ENCODE data around the gene CNIH3.
"Not testable (repeated sequence)": the region's sequence is repeated elsewhere in the genome, so short reads cannot be mapped to it uniquely, and the experiment has no call there.

GRCh38 chr1:224711231-224711756 is 95.2 kb downstream of the CNIH3 start:
- TF ChIP-seq, protein P1, sequence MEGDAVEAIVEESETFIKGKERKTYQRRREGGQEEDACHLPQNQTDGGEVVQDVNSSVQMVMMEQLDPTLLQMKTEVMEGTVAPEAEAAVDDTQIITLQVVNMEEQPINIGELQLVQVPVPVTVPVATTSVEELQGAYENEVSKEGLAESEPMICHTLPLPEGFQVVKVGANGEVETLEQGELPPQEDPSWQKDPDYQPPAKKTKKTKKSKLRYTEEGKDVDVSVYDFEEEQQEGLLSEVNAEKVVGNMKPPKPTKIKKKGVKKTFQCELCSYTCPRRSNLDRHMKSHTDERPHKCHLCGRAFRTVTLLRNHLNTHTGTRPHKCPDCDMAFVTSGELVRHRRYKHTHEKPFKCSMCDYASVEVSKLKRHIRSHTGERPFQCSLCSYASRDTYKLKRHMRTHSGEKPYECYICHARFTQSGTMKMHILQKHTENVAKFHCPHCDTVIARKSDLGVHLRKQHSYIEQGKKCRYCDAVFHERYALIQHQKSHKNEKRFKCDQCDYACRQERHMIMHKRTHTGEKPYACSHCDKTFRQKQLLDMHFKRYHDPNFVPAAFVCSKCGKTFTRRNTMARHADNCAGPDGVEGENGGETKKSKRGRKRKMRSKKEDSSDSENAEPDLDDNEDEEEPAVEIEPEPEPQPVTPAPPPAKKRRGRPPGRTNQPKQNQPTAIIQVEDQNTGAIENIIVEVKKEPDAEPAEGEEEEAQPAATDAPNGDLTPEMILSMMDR (optimal IDR thresholded peaks at IDR 0.05 in 1 of 3, IDR thresholded peaks at IDR 0.05 in 1 of 3, conservative IDR thresholded peaks at IDR 0.05 in 1 of 3; ENCODE audit: extremely low read depth in 1 of 3, insufficient read depth in 2 of 3, low read length in 3 of 3): not testable (repeated sequence)
- TF ChIP-seq EZH2 (IDR thresholded peaks at IDR 0.05; ENCODE audit: low read length): not testable (repeated sequence)

All from keratinocyte (primary cell).